PC-3 (cell line): ENCODE measurements around the gene USP15. TPM values are rescaled to one million over a fixed set of nuclear protein-coding genes. Genes with fewer than 3 reads are reported as not detected.

Source experiments
- ATAC-seq: fragments of 200-7000 bp; cut with Tn5 transposase; 2 replicates; pipeline ENCODE4 v1.9.1; 2020; ENCODE audit warnings: mild to moderate bottlenecking, moderate library complexity
- BruUV-seq: library from RNA; stranded (reverse); fragments of 400-500 nt; replicated peaks from 2 replicates; lab custom pipeline; 2021; lab: Mats Ljungman, UMichigan
- CTCF ChIA-PET: fragments of 300-600 bp; sonication (Branson Sonifier 250); formaldehyde crosslinking; loops from one replicate; lab custom pipeline; 2022; ENCODE audit warnings: antibody characterized with exemption; lab: Charles Lee
- POLR2A ChIA-PET: fragments of 300-600 bp; sonication (Branson Sonifier 250); formaldehyde crosslinking; loops from one replicate; lab custom pipeline; 2022; ENCODE audit warnings: antibody characterized with exemption; ENCODE audit not compliant: unreplicated experiment; lab: Charles Lee
- DNase-seq: peaks from one replicate; pipeline ENCODE4 v3.0.0-alpha.2; 2015
- H2AFZ ChIP-seq: fragments of 300-600 bp; sonication (generic); 2 replicates; pipeline ENCODE4 v1.6.0; 2016; ENCODE audit warnings: antibody characterized with exemption, low read length
- H3F3A ChIP-seq: fragments of 300-600 bp; sonication (generic); one replicate; pipeline ENCODE4 v1.6.0; 2017; ENCODE audit warnings: antibody characterized with exemption, low read length, control low read depth, mild to moderate bottlenecking; ENCODE audit not compliant: unreplicated experiment
- H3K27ac ChIP-seq: fragments of 300-600 bp; sonication (generic); 2 replicates; pipeline ENCODE4 v1.5.1; 2016; ENCODE audit warnings: mild to moderate bottlenecking, low read length
- H3K27me3 ChIP-seq: fragments of 300-600 bp; sonication (generic); 2 replicates; pipeline ENCODE4 v1.6.1; 2016; ENCODE audit warnings: low read length, mixed read lengths
- H3K36me3 ChIP-seq: fragments of 300-600 bp; sonication (generic); 2 replicates; pipeline ENCODE4 v1.6.1; 2016; ENCODE audit warnings: low read depth, mixed run types, low read length, mixed read lengths
- H3K4me1 ChIP-seq: fragments of 300-600 bp; sonication (generic); 2 replicates; pipeline ENCODE4 v1.5.1; 2016; ENCODE audit warnings: low read length; ENCODE audit not compliant: insufficient read depth
- H3K4me2 ChIP-seq: fragments of 300-600 bp; sonication (generic); 2 replicates; pipeline ENCODE4 v1.6.0; 2016; ENCODE audit warnings: low read length
- H3K4me3 ChIP-seq: fragments of 300-600 bp; sonication (generic); 2 replicates; pipeline ENCODE4 v1.5.1; 2016; ENCODE audit warnings: mild to moderate bottlenecking, low read length, mixed read lengths
- H3K79me2 ChIP-seq: fragments of 300-600 bp; sonication (generic); 2 replicates; pipeline ENCODE4 v1.6.1; 2017; ENCODE audit warnings: low read length, mixed read lengths
- H3K9ac ChIP-seq: fragments of 300-600 bp; sonication (generic); 2 replicates; pipeline ENCODE4 v1.6.0; 2016; ENCODE audit warnings: mild to moderate bottlenecking, low read length
- H3K9me2 ChIP-seq: fragments of 300-600 bp; sonication (generic); replicated peaks from 2 replicates; pipeline ENCODE4 v1.6.1; 2016; ENCODE audit warnings: mixed run types, low read length, mixed read lengths
- H3K9me3 ChIP-seq: fragments of 300-600 bp; sonication (generic); 2 replicates; pipeline ENCODE4 v1.6.1; 2016; ENCODE audit warnings: low read length, mixed read lengths
- H4K20me1 ChIP-seq: fragments of 300-600 bp; sonication (generic); 2 replicates; pipeline ENCODE4 v1.6.1; 2016; ENCODE audit warnings: low read length, mixed read lengths
- EZH2 ChIP-seq: fragments of 300-600 bp; sonication (generic); IDR thresholded peaks from one replicate; pipeline ENCODE4 v1.6.1; 2017; ENCODE audit warnings: antibody characterized with exemption, mild to moderate bottlenecking, low read length; ENCODE audit not compliant: unreplicated experiment
- EZH2phosphoT487 ChIP-seq: fragments of 300-600 bp; sonication (generic); IDR thresholded peaks from 2 replicates; pipeline ENCODE4 v1.6.1; 2018; ENCODE audit warnings: mild to moderate bottlenecking, antibody characterized with exemption, low read length, borderline replicate concordance
- intact Hi-C: fragments of 100-400 bp; cut with micrococcal nuclease; formaldehyde crosslinking; loops from 2 replicates; pipeline ENCODE4 v1.9.0; 2023
- total RNA-seq: library from RNA; depleted of rRNA; stranded (reverse); fragments of >200 nt; gene quantifications from 2 replicates; pipeline ENCODE4 v1.2.3, GENCODE V29; 2014
- TF ChIP-seq, protein P1 (sequence below): fragments of 300-600 bp; sonication (generic); conservative IDR thresholded peaks from 2 replicates; pipeline ENCODE4 v1.5.1; 2017; ENCODE audit warnings: antibody characterized with exemption, low read depth, mild to moderate bottlenecking, low read length

USP15 gene
- total RNA-seq, 1 experiment from 2014 or later = 46.1 TPM

DNA sequence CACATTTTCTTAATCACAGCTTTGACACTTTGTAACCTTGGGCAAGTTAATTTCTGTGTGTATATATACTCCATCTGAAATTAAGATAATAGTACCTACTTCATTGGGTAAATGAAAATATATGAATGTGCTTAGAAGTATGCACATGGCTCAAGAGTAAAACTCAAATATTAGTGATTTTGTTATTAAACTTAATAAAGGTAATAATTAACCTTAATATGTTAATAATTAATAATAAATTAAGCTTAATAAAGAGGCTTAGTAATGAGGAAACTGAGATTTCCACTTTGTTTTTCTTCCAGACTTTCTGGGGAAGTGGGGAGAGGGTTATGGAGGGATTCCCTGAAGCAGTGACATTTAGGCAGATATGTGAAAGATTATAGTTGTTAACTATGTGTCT is 19.8 kb downstream of the USP15 start:
- intact Hi-C loops = no loop called here
- POLR2A ChIA-PET = no interaction called here
- ATAC-seq = no peak

DNA sequence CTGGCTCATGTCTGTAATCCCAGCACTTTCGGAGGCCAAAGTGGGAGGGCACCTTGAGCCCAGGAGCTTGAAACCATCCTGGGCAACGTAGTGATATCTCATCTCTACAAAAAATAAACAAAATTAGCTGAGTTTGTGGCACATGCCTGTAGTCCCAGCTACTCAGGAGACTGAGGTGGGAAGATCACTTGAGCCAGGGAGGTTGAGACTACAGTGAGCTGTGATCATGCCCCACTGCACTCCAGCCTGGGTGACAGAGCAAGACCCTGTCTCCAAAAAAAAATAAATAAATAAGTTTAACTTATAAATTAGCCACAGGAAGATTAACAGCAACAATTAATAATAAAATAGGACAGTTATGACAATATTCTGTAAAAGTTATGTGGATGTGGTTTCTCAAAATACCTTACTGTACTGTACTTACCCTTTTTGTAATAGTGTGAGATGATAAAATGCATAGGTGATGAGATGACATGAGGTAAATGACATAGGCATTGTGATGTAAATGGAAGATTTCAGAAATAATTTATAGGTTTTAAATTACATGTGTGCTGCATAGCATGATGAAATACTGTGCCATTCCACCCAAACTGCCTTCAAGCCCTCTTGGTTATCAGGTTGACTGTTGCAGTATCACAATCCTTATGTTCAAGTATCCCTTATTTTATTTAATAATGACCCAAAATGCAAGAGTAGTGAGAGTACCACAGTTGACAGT is 22.0 kb downstream of the USP15 start:
- CTCF ChIA-PET = no interaction called here
- no peak for DNase-seq

More for the DNA sequence above, 19.8 kb downstream of the USP15 start:
- peaks cover 31% of the 10 kb centered on the region for H4K20me1 ChIP-seq
- TF ChIP-seq EZH2phosphoT487 = no peak
- TF ChIP-seq, protein P1, sequence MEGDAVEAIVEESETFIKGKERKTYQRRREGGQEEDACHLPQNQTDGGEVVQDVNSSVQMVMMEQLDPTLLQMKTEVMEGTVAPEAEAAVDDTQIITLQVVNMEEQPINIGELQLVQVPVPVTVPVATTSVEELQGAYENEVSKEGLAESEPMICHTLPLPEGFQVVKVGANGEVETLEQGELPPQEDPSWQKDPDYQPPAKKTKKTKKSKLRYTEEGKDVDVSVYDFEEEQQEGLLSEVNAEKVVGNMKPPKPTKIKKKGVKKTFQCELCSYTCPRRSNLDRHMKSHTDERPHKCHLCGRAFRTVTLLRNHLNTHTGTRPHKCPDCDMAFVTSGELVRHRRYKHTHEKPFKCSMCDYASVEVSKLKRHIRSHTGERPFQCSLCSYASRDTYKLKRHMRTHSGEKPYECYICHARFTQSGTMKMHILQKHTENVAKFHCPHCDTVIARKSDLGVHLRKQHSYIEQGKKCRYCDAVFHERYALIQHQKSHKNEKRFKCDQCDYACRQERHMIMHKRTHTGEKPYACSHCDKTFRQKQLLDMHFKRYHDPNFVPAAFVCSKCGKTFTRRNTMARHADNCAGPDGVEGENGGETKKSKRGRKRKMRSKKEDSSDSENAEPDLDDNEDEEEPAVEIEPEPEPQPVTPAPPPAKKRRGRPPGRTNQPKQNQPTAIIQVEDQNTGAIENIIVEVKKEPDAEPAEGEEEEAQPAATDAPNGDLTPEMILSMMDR = no peak
- TF ChIP-seq EZH2 = no peak
- no peak for DNase-seq
- no peak overlapping the region for H3K9ac ChIP-seq
- H3K4me3 ChIP-seq = no peak overlapping the region
- no peak overlapping the region for H3K27ac ChIP-seq
- H2AFZ ChIP-seq = no peak overlapping the region
- H3F3A ChIP-seq = no peaks in the 10 kb centered on the region
- peaks cover 13% of the 10 kb centered on the region for H3K4me1 ChIP-seq
- H3K9me2 ChIP-seq = no peaks in the 10 kb centered on the region
- peaks cover 99% of the 10 kb centered on the region for H3K79me2 ChIP-seq
- CTCF ChIA-PET = no interaction called here
- H3K9me3 ChIP-seq = no peaks in the 10 kb centered on the region
- no peak overlapping the region for H3K4me2 ChIP-seq
- no peaks in the 10 kb centered on the region for H3K27me3 ChIP-seq
- no TSS peak for BruUV-seq
- H3K36me3 ChIP-seq = 0 out of 2 replicates have a peak, but pooled peaks cover 5% of the 10 kb centered on the region

More for the DNA sequence above, 22.0 kb downstream of the USP15 start:
- Histone ChIP-seq H3K9ac (no peak overlapping the region), H3K27ac (no peak overlapping the region), H3K4me2 (no peak overlapping the region), H3K4me3 (no peak overlapping the region), H3K27me3 (no peaks in the 10 kb centered on the region), H3K9me2 (no peaks in the 10 kb centered on the region), H2AFZ (no peak overlapping the region), H3K36me3 (0 out of 2 replicates have a peak, but pooled peaks cover 5% of the 10 kb centered on the region), H3F3A (no peaks in the 10 kb centered on the region), H3K79me2 (peaks cover 97% of the 10 kb centered on the region), H3K9me3 (no peaks in the 10 kb centered on the region), H3K4me1 (no peaks in the 10 kb centered on the region), H4K20me1 (peaks cover 28% of the 10 kb centered on the region)
- TF ChIP-seq, protein P1 = no peak
- TF ChIP-seq EZH2 (no peak), EZH2phosphoT487 (no peak)
- BruUV-seq = no TSS peak
- ATAC-seq = no peak
- POLR2A ChIA-PET = no interaction called here
- intact Hi-C loops = no loop called here
